ENCODE data around the gene SPOCK2.
A peak's percentile ranks its signal among the peaks of the same experiment; 100 is the strongest.

The SPOCK2 gene

GRCh38 chr10:72107325-72108003 lies 19.1 kb upstream of the SPOCK2 start:
- DNase-seq: no peak

GRCh38 chr10:72106896-72107295 lies 18.5 kb upstream of the SPOCK2 start:
- no peak for DNase-seq

- DNase-seq: no peak
Observed at GRCh38 chr10:72106154-72106849, 18.0 kb upstream of the SPOCK2 start.

- no peak for DNase-seq
Observed at GRCh38 chr10:72105710-72106109, 17.4 kb upstream of the SPOCK2 start.

- no peak for DNase-seq
Observed at GRCh38 chr10:72105098-72105475, 16.7 kb upstream of the SPOCK2 start.

DNA sequence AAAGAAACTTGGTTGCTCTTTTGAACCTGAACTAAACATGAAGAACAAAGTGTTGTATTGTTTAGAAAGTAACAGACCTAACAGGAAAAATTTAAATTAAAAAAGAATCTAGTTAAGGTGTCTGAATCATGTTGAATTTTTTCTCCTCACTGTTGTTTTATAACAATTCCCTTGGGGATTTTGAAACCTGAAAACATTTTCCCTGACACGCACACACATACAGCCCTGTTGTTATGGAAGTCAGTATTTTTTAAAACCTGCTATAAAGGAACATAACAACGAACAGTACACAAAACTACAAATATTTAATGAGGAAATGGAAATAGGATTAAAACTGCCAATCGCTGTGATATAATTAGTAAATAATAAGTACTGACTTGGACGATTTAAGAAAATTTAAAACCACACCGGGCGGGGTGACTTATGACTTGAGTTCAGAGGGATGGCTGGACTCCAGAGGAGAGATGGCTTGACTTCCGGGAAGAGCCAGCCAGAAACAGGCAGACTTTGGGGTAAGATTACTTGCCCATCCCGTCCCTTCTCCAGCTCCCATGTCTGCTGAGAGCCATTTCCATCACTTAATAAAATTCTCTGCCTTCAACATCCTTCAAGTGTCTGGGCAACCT lies 16.2 kb upstream of the SPOCK2 start:
- no peak for DNase-seq

- DNase-seq: no peak
Observed at GRCh38 chr10:72099600-72099921, 11.2 kb upstream of the SPOCK2 start.

DNA sequence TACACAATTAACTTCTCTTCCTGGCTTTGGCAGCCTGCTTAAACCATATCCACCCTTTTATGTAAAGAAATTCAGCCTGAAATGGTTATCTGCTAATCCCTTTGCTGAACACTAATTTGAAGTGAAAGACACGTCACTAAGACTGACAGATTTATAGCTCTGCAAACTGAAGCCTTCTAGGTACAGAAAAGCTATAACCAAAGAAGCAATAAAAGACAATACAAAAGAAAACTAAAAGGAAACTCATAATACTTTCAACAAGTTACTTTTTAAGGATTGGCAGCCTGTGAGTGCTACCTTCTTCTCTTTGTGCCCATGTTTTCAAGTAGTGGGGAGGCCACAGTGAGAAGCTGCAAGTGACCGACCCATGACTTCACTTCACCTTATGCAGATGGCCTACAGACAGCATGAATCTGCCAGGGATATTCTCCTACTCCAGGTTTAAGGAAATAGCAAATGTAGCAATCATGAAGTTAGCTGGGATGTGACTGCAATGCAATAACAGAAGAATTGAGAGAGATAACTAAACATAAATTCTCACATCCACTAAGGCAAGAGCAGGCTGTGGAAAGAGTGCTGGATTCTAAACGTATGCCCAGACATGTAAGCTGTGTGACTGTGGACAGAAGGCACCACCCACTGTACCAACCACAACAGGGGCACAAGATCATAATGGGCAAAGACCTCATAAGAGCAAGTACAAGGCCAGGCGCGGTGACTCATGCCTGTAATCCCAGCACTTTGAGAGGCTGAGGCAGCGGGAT lies 10.7 kb upstream of the SPOCK2 start:
- no peak for DNase-seq

- no peak for DNase-seq
Observed at GRCh38 chr10:72098301-72098835, 10.0 kb upstream of the SPOCK2 start.

- DNase-seq: no peak
Observed at GRCh38 chr10:72097448-72098300, 9.3 kb upstream of the SPOCK2 start.

- DNase-seq: no peak
Observed at GRCh38 chr10:72096115-72097000, 8.0 kb upstream of the SPOCK2 start.

DNA sequence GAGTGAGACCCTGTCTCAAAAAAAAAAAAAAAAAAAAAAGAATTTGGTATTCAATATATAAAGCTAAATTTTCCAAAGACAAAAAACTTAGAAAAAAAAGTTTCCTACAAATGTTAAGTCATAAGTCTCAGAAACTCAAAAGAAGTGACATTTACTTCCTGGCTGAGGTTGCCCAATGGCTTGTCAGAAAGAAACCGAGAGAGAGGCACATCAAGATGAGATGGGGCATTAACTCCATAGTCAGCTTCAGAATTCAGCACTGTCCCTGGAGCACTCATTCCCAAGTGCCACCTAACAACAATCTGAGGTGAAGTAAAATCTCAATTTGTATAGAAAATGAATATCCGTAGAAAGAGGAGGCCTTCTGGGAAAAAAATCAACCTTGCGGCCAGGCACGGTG lies 6.8 kb upstream of the SPOCK2 start:
- peak; percentile 58 for DNase-seq

DNA sequence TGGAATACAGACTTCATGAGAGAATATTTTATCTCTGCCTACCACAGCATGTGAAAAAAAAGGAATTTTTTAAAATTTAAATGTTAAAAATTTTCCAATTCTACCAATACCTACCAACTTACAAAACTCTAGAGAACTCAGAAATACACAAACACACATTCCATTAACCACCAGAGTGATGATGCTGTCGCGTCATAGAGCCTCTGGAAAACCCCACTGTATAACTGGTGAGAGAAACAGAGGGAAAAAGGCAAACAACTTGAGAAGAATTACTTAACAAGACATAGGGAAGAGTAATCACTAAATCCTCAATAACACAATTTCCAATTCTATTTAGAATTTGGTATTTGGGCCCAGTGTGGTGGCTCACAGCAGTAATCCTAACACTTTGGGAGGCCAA lies 6.2 kb upstream of the SPOCK2 start:
- no peak for DNase-seq

GRCh38 chr10:72093450-72093849 lies 5.1 kb upstream of the SPOCK2 start:
- DNase-seq: no peak

GRCh38 chr10:72092987-72093386 lies 4.6 kb upstream of the SPOCK2 start:
- DNase-seq: no peak

GRCh38 chr10:72092171-72092924 lies 4.0 kb upstream of the SPOCK2 start:
- DNase-seq: no peak

GRCh38 chr10:72090326-72090725 lies 2.0 kb upstream of the SPOCK2 start:
- no peak for DNase-seq

- DNase-seq: no peak
Observed at GRCh38 chr10:72089618-72090017, 1.3 kb upstream of the SPOCK2 start.

DNA sequence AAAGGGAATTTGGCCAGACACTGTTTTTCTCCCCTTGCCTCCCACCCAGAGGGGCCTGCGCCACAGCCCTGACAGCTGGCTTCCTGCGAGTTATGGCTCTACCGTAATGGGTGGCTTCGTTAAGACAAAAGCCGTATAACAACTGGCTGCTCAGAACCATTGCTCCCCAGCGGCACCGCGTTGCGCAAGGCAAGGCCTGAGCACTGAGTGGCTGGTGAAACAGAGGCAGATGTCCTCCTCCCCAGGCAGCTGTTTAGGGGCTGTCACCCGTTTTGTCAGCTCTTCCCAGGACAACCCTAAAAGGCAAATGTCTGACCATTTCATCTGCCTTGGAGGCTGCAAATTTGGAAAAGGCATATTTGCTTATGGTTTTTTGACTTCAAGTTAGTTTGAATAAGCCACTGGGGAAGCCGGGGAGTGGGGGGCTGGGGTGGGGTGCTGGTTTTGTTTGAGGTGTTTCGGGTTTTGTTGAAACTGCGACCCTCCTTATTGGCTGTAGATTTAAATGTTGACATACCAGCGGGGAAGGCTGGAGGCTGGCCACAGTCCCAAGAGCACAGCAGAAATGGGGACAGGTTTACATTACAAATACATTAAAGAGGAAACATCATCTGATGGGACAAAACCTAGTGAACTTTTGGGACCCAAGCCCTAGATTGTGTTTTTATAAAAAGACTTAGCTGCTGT lies 681 bp upstream of the SPOCK2 start:
- DNase-seq: peak; percentile 64

GRCh38 chr10:72087392-72087968 lies 871 bp downstream of the SPOCK2 start:
- no peak for DNase-seq

Measured in activated CD4-positive, alpha-beta T cell treated with anti-CD3 and anti-CD28 coated beads, Interleukin-2, amount 50 U/mL, for 16 hours (primary cell).